ENCODE results near the gene KLF3. TPM values are rescaled to one million over a fixed set of nuclear protein-coding genes. Genes with fewer than 3 reads are reported as not detected.

The KLF3 gene
- total and polyA plus RNA-seq, 2 experiments from 2014 or later = 15.0 to 16.5 TPM

GRCh38 chr4:38688676-38689355 lies 24.8 kb downstream of the KLF3 start (continued):
- TF ChIP-seq ZNF462 (CRISPR knock-in tag; IDR thresholded peaks at IDR 0.05) (no peak), STAT1 (IDR thresholded peaks at IDR 0.05; ENCODE audit: unreplicated experiment) (no peak), JUNB (IDR thresholded peaks at IDR 0.05; ENCODE audit: unreplicated experiment) (no peak), EZH2 (IDR thresholded peaks at IDR 0.05; ENCODE audit: low read depth, unreplicated experiment) (no peak)

- H3K27me3 ChIP-seq (ENCODE audit: insufficient read depth) = no peaks in the 10 kb centered on the region
- 0 out of 2 replicates have a peak, but pooled peaks cover 7% of the 10 kb centered on the region for H4K20me1 ChIP-seq (replicated peaks; ENCODE audit: insufficient read depth)
- peaks cover 12% of the 10 kb centered on the region for H3K4me1 Mint-ChIP-seq
- no peaks in the 10 kb centered on the region for H3K27me3 Mint-ChIP-seq (ENCODE audit: insufficient read depth, low read depth, poor library complexity)
- ATAC-seq = no peak
- H2AFZ ChIP-seq = no peak overlapping the region
- no peaks in the 10 kb centered on the region for H3K9me2 ChIP-seq (ENCODE audit: insufficient read depth)
- no peak overlapping the region for H3K4me3 Mint-ChIP-seq
- no peak for DNase-seq (ENCODE audit: low spot score)
- H3K4me3 ChIP-seq = no peak overlapping the region
- H3K4me1 ChIP-seq (ENCODE audit: insufficient read depth) = peaks cover 10% of the 10 kb centered on the region
- no peak overlapping the region for H3K27ac Mint-ChIP-seq
- H3F3A ChIP-seq (replicated peaks; ENCODE audit: low read depth) = no peaks in the 10 kb centered on the region
- H3K4me2 ChIP-seq = no peak overlapping the region
- peaks cover 41% of the 10 kb centered on the region for H3K36me3 ChIP-seq (ENCODE audit: insufficient read depth)
- no peaks in the 10 kb centered on the region for H3K9me3 Mint-ChIP-seq
- peaks cover 71% of the 10 kb centered on the region for H3K36me3 Mint-ChIP-seq (ENCODE audit: low read depth)
- no peak overlapping the region for H3K27ac ChIP-seq (ENCODE audit: low read depth)
- peaks cover 10% of the 10 kb centered on the region for H3K79me2 ChIP-seq (replicated peaks; ENCODE audit: insufficient read depth)
- TF ChIP-seq CREB1 (CRISPR knock-in tag; IDR thresholded peaks at IDR 0.05; ENCODE audit: low read depth) (no peak), JUNB (IDR thresholded peaks at IDR 0.05; ENCODE audit: unreplicated experiment) (no peak), STAT1 (IDR thresholded peaks at IDR 0.05; ENCODE audit: unreplicated experiment) (no peak), CTCF (conservative IDR thresholded peaks at IDR 0.05; ENCODE audit: low read depth in 2 of 2) (no peak), NANOG (IDR thresholded peaks at IDR 0.05; ENCODE audit: borderline replicate concordance) (no peak), EZH2 (IDR thresholded peaks at IDR 0.05; ENCODE audit: low read depth, unreplicated experiment) (no peak), REST (IDR thresholded peaks at IDR 0.05; ENCODE audit: unreplicated experiment) (no peak), EZH2phosphoT487 (IDR thresholded peaks at IDR 0.05; ENCODE audit: unreplicated experiment) (no peak)
These were observed 27.4 kb downstream of the KLF3 start for GRCh38 chr4:38691251-38692008.
